Measurements from ENCODE around the gene MBOAT7.
A peak's percentile ranks its signal among the peaks of the same experiment; 100 is the strongest.
"Not testable (repeated sequence)": the region's sequence is repeated elsewhere in the genome, so short reads cannot be mapped to it uniquely, and the experiment has no call there.

MBOAT7 gene

GRCh38 chr19:54186934-54187381 is 2.4 kb downstream of the MBOAT7 start:
- no peak for DNase-seq

DNA sequence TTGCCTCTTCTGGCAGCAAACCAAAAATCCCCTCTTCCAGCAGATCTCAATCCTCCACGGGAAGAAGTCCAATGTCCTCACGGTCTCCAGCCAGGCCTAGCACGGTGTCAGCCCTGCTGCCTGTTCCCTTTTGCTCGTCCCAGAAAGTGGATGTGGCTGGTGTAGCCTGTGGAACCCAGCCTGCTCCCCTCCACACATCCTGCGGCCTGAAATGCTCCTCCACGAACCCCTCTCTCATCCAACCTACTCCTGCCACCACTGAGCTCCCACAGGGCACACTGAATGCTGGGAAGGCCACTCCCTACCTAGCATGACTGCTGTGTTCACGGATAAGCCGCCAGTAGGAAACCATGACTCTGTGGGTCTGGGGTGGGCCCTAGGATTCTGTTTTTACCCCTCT is 3.0 kb downstream of the MBOAT7 start:
- DNase-seq: no peak

DNA sequence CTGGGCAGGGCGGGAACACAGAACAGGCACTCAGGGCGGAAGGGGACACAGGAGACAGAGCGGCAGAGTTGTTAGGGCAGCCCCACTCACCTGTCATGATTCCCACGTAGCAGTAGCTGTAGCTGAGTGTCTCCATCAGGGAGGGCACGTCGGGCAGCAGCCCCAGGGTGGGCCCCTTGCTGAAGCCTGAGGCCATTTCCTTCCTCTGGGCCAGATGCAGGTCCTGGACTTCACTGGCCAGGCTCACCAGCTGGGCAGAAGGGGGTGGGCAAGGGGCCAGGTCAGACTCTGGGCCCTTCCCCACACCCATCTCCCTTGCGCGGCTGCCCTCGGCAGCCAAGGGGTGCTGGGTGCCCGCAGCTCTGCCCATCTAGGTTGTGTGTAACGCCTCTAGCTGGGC is 5.9 kb downstream of the MBOAT7 start:
- no peak for DNase-seq

DNA sequence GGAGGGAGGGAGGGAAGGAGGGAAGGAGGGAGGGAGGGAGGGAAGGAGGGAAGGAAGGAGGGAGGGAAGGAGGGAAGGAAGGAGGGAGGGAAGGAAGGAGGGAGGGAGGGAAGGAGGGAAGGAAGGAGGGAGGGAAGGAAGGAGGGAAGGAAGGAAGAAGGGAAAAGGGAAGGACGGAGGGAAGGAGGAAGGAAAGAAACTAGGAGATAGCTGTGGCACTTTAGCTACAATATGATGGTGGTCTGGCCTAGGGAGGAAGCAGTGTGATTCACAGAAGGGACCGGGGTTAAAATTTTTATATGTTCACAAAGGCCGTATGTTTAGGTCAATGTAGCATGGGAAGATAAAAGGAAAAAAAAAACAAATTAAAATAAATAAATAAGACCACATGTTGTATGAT is 7.5 kb downstream of the MBOAT7 start:
- DNase-seq: not testable (repeated sequence)

DNA sequence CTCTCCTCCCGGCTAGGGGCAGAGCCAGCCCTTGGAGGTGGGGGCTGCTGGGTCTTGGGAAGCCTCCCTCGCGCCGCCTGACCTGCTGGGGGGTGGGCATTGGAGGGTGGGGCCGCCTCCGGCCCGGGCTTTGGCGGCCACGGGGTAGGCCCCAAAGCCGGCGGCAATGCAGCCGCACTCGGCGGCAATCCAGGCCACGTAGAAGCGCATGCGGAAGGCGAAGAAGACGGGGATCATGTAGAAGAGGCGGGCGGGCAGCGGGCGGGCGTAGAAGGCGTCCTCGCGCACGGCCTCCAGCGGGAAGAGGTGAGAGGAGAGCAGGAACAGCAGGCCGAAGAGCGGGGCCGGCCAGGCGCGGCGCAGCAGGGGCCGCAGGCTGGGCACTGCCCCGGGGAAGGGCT is 8.7 kb downstream of the MBOAT7 start:
- DNase-seq: no peak

DNA sequence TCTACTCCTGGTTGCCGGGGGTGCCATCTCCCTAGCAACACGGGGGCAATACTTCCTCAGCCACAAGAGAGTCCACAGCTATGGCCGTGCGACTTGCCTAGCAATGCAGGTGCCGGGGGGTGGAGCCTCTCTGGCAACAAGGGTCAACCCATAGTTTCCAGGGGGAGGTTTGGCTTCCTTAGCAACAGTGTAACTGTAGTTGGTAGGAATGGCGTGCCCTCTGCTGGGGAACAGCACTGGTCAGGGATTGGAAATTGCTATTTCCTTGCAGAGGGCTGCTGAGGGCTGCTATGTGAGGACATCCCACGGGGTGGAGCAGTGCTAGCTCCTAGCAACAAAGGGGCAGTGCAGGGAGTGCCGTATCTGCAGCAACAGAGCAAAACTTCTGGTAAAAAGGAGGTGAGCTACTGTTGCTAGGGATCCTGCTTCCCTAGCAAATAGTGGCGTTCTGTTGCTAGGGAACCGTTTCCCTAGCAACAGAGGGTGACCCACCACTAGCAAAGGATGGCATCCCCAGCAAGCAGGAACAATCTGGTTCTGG is 9.4 kb downstream of the MBOAT7 start:
- peak; percentile 41 to 55 for DNase-seq

GRCh38 chr19:54179262-54179852 is 10.0 kb downstream of the MBOAT7 start:
- no peak for DNase-seq

DNA sequence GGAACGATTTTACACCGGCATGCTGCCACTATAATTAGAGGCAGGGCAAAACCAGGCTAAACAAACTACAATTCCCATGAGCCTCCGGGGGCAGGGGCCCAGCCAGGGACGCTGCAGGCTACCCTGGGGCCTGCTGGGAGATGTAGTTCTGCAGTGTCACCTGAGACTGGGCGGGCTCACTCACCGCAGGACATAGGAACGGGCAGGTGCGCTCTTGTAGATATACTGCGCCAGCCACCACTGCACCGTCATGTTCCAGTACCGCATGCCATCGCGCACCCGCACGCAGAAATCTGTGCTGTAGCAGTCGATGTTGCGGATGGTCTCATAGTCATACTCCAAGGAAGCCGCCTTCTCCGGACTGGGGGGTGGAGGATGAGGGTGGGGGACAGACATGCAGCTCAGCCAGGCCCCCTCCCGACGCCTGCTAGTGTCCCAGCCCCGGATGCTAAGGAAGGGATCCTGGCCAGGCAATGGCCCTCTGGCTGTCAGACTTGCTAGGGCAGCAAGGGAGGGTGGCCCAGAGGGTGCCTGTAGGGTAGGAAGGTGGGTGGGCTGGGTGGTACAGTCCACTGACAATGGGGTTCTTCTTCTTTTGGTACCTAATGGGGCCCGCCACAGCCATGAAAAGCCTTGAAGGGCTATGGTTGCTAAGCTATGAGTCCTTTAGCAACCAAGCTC is 10.7 kb downstream of the MBOAT7 start:
- DNase-seq: peak; percentile 69 to 71

DNA sequence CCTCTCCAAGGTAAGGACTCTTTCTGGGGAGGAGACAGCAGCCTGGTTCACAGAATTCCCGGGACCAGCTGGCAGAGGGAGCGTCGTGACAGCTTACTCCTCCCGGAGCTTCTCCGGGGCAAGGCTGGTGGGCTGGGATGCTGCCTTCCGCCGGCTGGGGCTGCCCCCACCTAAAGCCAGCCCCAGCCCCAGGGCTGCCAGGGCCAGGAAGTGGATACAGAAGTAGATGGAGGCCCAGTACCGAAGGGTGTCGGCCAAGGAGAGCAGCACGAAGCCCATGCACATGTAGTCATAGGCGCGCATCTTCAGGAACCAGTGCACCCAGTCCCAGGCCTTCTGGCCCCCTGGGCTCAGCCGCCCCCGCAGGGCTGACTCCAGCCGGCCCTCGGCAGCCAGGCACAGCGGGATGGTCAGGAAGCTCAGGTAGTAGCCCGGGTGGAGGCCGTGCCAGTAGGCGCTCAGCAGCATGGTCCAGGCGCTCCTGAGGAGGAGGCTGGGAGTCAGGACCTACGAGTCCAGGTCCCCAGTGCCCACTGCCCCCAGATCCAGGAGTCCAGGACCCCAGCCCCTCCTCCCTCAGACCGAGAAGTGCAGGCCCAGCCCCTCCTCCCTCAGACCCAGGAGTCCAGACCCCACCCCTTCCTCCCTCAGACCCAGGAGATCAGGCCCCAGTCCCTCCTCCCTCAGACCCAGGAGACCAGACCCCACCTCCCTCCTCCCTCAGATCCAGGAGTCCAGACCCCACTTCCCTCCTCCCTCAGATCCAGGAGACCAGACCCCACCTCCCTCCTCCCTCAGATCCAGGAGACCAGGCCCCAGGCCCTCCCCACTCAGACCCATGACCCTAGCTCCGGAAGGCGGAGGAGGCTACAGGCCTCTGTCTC is 15.2 kb downstream of the MBOAT7 start:
- no peak for DNase-seq

DNA sequence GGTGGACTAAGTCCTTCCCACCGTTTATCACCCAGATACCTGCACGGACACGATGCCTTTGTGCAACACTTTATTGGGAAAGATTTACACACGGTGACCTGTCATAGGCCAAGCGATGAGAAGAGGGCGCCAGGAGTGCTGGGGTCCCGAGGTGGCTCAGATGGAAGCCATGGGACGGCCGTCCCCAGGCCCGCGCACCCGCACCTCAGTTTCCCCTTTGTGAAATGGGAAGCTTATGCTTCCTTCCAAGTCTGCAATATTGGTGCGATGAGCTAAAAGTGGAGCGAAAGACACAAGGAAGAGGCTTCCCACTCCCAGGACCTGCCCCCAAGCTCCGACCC is 16.1 kb downstream of the MBOAT7 start:
- DNase-seq: no peak

GRCh38 chr19:54172471-54173358 is 16.7 kb downstream of the MBOAT7 start, which contains the start of gene TMC4:
Gene TMC4 (minus strand): TSS chr19:54173160. CDS start chr19:54173117, 43 bp downstream.
- DNase-seq: peak; percentile 79 to 84

DNA sequence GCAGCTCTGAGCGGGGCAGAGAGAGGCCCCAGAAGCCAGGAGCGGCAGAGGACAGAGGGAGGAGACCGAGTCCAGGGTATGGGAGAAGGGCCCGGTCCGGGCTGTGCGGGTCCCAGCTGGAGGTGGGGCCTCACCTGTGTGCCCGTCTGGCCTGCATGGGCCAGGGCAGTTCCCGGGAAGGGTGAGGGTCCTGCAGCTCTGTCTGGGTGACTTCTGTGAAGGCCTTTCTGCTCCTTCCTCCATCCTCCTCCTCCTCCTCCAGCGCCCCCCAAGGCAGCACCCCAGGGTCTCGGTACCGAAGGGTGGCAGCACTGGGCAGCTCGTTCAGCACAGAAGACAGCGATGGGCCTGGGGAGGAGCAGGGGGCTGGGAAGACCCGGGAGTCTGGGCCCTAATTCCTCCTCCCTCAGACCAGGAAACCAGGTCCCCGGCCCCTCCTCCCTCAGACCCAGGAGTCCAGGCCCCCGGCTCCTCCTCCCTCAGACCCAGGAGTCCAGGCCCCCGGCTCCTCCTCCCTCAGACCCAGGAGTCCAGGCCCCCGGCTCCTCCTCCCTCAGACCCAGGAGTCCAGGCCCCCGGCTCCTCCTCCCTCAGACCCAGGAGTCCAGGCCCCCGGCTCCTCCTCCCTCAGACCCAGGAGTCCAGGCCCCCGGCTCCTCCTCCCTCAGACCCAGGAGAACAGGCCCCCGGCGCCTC is 17.5 kb downstream of the MBOAT7 start:
- DNase-seq: not testable (repeated sequence)

- no peak for DNase-seq
Observed at GRCh38 chr19:54169149-54169740, 20.1 kb downstream of the MBOAT7 start.

DNA sequence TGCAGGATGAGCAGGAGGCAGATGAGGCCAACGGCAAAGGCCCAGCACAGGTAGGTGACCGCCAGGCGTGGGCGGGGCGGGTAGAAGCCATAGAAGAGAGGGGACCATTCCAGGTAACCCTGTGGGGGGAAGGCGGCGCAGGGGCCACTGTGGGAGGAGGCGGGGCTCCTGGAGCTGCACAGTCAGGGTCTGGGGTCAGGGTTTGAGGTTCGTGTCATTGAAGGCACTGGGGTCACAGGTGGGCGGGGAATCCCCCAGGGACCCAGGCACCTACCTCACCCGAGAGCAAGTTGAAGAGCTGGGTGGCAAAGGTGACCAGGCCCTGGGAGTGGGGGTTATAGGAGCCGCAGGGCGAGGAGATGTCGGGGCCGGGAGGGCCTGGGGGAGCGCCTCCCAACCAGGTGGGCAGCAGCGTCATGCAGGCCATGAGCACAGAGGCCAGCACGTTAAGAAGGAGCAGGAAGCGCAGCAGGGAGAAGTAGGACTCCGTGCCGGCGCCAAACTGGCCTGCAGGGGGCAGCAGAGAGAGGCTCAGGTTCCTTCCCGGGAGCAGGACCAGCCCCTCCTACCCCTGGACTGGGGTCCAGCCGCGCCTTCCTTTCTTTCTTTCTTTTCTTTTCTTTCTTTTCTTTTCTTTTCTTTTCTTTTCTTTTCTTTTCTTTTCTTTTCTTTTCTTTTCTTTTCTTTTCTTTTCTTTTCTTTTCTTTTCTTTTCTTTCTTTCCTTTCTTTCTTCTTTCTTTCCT is 21.0 kb downstream of the MBOAT7 start:
- DNase-seq: peak; percentile 72 to 84

DNA sequence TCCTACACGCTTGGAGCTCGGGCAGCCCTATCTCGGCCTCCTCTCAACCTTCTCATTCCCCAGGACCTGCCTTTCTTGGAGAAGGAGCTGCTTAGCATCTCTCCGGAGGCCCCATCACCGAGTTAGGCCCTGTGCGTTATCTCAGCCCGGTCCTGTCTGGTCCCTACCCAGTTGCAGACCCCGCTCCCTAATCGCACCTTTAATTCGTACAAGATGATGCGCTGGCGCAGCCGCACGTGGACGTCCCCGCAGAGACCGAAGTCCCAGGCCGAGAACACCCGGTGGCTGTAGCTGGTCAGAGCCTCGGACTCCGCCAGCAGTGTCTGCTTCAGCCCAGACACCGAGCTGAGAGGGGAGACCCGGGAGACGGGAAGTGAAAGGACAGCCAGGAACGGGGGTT is 24.2 kb downstream of the MBOAT7 start:
- no peak for DNase-seq

DNA sequence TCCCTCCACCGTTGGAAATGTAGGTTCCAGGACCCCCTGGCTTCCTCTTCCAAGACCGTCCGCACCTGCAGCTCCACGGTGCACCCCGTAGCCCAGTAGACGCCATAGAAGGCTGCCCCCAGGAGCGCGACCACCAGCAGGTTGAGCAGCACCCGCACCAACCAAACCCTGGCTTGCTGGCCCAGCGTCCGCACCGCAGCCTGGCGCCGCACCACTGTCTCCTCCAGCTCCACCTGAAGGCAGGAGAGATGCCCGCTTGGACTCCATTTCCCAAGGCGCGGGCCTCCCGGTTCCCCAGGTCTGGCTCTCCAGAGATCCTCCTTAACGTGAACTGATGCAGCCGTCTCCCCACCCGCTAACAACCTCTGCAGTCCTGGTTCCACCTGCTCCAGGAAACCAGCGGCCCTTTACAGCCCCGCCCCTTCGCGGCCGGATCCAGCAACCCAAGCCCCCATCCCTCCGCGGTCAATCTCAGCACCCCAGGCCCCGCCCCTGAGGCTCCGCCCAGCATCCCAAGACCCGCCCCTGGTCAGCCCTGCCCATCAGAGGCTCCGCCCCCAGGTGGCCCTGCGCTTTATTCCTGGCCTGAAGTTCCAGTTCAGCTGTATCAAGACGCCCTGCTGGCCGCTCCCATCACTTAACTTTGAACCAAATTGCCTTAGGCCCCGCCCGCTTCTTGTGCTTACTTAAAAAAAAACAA is 24.9 kb downstream of the MBOAT7 start:
- DNase-seq: peak; percentile 12 to 16

- no peak for DNase-seq
Observed at GRCh38 chr19:54162884-54163283, 26.5 kb downstream of the MBOAT7 start.

DNA sequence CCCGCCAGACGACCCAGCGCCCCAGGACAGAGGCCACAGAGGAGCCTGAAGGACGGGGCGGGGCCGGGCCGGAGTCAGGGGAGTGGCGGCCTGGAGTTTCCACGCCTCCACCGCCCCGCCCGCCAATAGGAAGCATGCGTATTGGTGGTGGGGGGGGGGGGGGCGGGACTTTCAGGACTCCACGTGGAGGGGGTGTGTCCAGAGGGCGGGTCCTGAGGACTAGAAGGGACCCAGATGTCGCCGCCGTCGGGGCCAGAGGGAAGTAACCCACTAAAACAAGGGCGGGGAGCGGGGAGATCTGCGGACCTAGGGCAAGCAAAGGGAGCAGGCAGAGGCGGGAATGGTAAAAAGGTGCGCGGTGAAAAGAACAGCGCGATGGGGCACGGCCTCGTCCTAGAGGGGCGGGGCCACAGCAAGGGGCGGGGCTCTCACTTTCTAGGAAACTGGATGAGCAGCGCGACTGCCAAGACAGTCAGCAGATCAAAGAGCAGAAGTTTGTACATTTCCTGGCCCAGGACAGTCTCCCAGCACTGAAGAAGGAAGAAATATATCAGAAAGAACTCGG is 27.1 kb downstream of the MBOAT7 start:
- peak; percentile 56 to 67 for DNase-seq

- no peak for DNase-seq
Observed at GRCh38 chr19:54160854-54161253, 28.5 kb downstream of the MBOAT7 start.
